Neural progenitor cell (in vitro differentiated cells): Measurements from ENCODE around the gene SUSD3. TPM values are rescaled to one million over a fixed set of nuclear protein-coding genes. Genes with fewer than 3 reads are reported as not detected.

Experiments used
- DNase-seq: peaks from one replicate; pipeline ENCODE4 v3.0.0-alpha.2; 2016; ENCODE audit warnings: low spot score
- H2AFZ ChIP-seq: fragments of 200-600 bp; sonication (generic); replicated peaks from 2 replicates; pipeline ENCODE4 v1.6.1; 2016; ENCODE audit warnings: antibody characterized with exemption
- H3F3A ChIP-seq: fragments of 200-600 bp; sonication (generic); 2 replicates; pipeline ENCODE4 v1.6.1; 2016; ENCODE audit warnings: antibody characterized with exemption, low read depth
- H3K27ac ChIP-seq: fragments of 200-600 bp; sonication (generic); 2 replicates; pipeline ENCODE4 v1.5.1; 2016; ENCODE audit warnings: mild to moderate bottlenecking
- H3K27me3 ChIP-seq: fragments of 200-600 bp; sonication (generic); 2 replicates; pipeline ENCODE4 v1.6.1; 2016; ENCODE audit warnings: mild to moderate bottlenecking, moderate library complexity
- H3K36me3 ChIP-seq: fragments of 200-600 bp; sonication (generic); 2 replicates; pipeline ENCODE4 v1.5.1; 2016
- H3K4me1 ChIP-seq: fragments of 200-600 bp; sonication (generic); 2 replicates; pipeline ENCODE4 v1.6.1; 2016; ENCODE audit warnings: mixed run types
- H3K4me2 ChIP-seq: fragments of 200-600 bp; sonication (generic); 2 replicates; pipeline ENCODE4 v1.6.1; 2016
- H3K4me3 ChIP-seq: fragments of 200-600 bp; sonication (generic); 2 replicates; pipeline ENCODE4 v1.5.1; 2016
- H3K79me2 ChIP-seq: fragments of 200-600 bp; sonication (generic); 2 replicates; pipeline ENCODE4 v1.6.1; 2016; ENCODE audit warnings: low read depth
- H3K9ac ChIP-seq: fragments of 200-600 bp; sonication (generic); 2 replicates; pipeline ENCODE4 v1.6.1; 2016
- H3K9me3 ChIP-seq: fragments of 200-600 bp; sonication (generic); 2 replicates; pipeline ENCODE4 v1.5.1; 2016; ENCODE audit warnings: low read depth
- H4K20me1 ChIP-seq: fragments of 200-600 bp; sonication (generic); 2 replicates; pipeline ENCODE4 v1.6.1; 2016; ENCODE audit warnings: low read depth
- H3K27ac Mint-ChIP-seq: 3 replicates; pipeline ENCODE4 v1.8.0; 2021; ENCODE audit warnings: mixed read lengths
- H3K27me3 Mint-ChIP-seq: 2 replicates; pipeline ENCODE4 v1.8.0; 2022; ENCODE audit warnings: low read depth, mild to moderate bottlenecking, inconsistent platforms, moderate library complexity, mixed read lengths; ENCODE audit not compliant: insufficient read depth
- H3K36me3 Mint-ChIP-seq: 3 replicates; pipeline ENCODE4 v1.8.0; 2021; ENCODE audit warnings: mixed read lengths
- H3K4me1 Mint-ChIP-seq: 3 replicates; pipeline ENCODE4 v1.8.0; 2021; ENCODE audit warnings: mixed read lengths
- H3K4me3 Mint-ChIP-seq: 3 replicates; pipeline ENCODE4 v1.8.0; 2021; ENCODE audit warnings: mild to moderate bottlenecking, moderate library complexity, mixed read lengths
- H3K9me3 Mint-ChIP-seq: 3 replicates; pipeline ENCODE4 v1.8.0; 2020; ENCODE audit warnings: mixed read lengths
- CTCF ChIP-seq: fragments of 200-600 bp; sonication (generic); IDR thresholded peaks from 2 replicates; pipeline ENCODE4 v1.5.1; 2017; ENCODE audit warnings: antibody characterized with exemption, mild to moderate bottlenecking
- EZH2 ChIP-seq: fragments of 200-600 bp; sonication (generic); IDR thresholded peaks from 2 replicates; pipeline ENCODE4 v1.6.1; 2017; ENCODE audit warnings: antibody characterized with exemption, mild to moderate bottlenecking, moderate library complexity
- EZH2phosphoT487 ChIP-seq: fragments of 200-600 bp; sonication (generic); IDR thresholded peaks from 2 replicates; pipeline ENCODE4 v1.6.1; 2017; ENCODE audit warnings: antibody characterized with exemption
- total RNA-seq: library from RNA; depleted of rRNA; stranded (reverse); fragments of >200 nt; gene quantifications from 2 replicates; pipeline ENCODE4 v1.2.3, GENCODE V29; 2015; ENCODE audit warnings: low replicate concordance

SUSD3 gene
- total RNA-seq, 1 donor from 2014 or later, result not detected

- peak; percentile 0 for DNase-seq
- Histone ChIP-seq H3K79me2 (no peaks in the 10 kb centered on the region), H3K4me1 (peaks cover 10% of the 10 kb centered on the region), H3K9ac (no peak overlapping the region), H4K20me1 (no peaks in the 10 kb centered on the region), H3K36me3 (no peaks in the 10 kb centered on the region), H3K4me3 (no peak overlapping the region), H2AFZ (no peak overlapping the region), H3K4me2 (no peak overlapping the region), H3K9me3 (no peaks in the 10 kb centered on the region), H3K27me3 (no peaks in the 10 kb centered on the region), H3F3A (no peaks in the 10 kb centered on the region), H3K27ac (no peak overlapping the region)
- no peak for TF ChIP-seq CTCF
- no peak for TF ChIP-seq EZH2phosphoT487
- TF ChIP-seq EZH2, result no peak
- Mint-ChIP-seq H3K36me3 (peaks cover 3% of the 10 kb centered on the region), H3K27ac (peak overlapping the region; percentile 77), H3K9me3 (no peaks in the 10 kb centered on the region), H3K4me1 (peaks cover 27% of the 10 kb centered on the region), H3K27me3 (peaks cover 3% of the 10 kb centered on the region), H3K4me3 (no peak overlapping the region)
These were observed 66.3 kb downstream of the SUSD3 start for GRCh38 chr9:93124793-93125192.

GRCh38 chr9:93125331-93125894 lies 66.9 kb downstream of the SUSD3 start:
- H3K36me3 ChIP-seq, result no peaks in the 10 kb centered on the region

GRCh38 chr9:93126151-93126781 lies 67.8 kb downstream of the SUSD3 start:
- H3K27me3 ChIP-seq, result no peaks in the 10 kb centered on the region
- Mint-ChIP-seq H3K4me1 (peaks cover 23% of the 10 kb centered on the region), H3K36me3 (peaks cover 3% of the 10 kb centered on the region), H3K27ac (peak overlapping the region; percentile 74), H3K4me3 (no peak overlapping the region), H3K27me3 (peaks cover 3% of the 10 kb centered on the region), H3K9me3 (no peaks in the 10 kb centered on the region)
- no peak overlapping the region for H3K4me3 ChIP-seq
- TF ChIP-seq EZH2, result no peak
- no peak for TF ChIP-seq EZH2phosphoT487
- no peak for TF ChIP-seq CTCF
- H3K36me3 ChIP-seq, result no peaks in the 10 kb centered on the region
- H3K9me3 ChIP-seq, result no peaks in the 10 kb centered on the region
- no peak overlapping the region for H3K27ac ChIP-seq
- DNase-seq, result no peak
- no peak overlapping the region for H2AFZ ChIP-seq
- H3K4me2 ChIP-seq, result peak overlapping the region; percentile 22
- peaks cover 10% of the 10 kb centered on the region for H3K4me1 ChIP-seq
- no peaks in the 10 kb centered on the region for H3F3A ChIP-seq
- H4K20me1 ChIP-seq, result no peaks in the 10 kb centered on the region
- H3K79me2 ChIP-seq, result no peaks in the 10 kb centered on the region
- no peak overlapping the region for H3K9ac ChIP-seq

More at GRCh38 chr9:93125331-93125894, 66.9 kb downstream of the SUSD3 start:
- H4K20me1 ChIP-seq, result no peaks in the 10 kb centered on the region
- H3K4me3 Mint-ChIP-seq, result no peak overlapping the region
- no peaks in the 10 kb centered on the region for H3K9me3 Mint-ChIP-seq
- TF ChIP-seq CTCF (no peak), EZH2 (no peak), EZH2phosphoT487 (no peak)
- H3K4me3 ChIP-seq, result no peak overlapping the region
- H3K27me3 Mint-ChIP-seq, result peaks cover 3% of the 10 kb centered on the region
- no peak for DNase-seq
- no peak overlapping the region for H2AFZ ChIP-seq
- H3K9me3 ChIP-seq, result no peaks in the 10 kb centered on the region
- H3K36me3 Mint-ChIP-seq, result peaks cover 3% of the 10 kb centered on the region
- no peak overlapping the region for H3K27ac ChIP-seq
- no peak overlapping the region for H3K4me2 ChIP-seq
- no peaks in the 10 kb centered on the region for H3K27me3 ChIP-seq
- H3K4me1 Mint-ChIP-seq, result peaks cover 23% of the 10 kb centered on the region
- H3K4me1 ChIP-seq, result peaks cover 10% of the 10 kb centered on the region
- H3F3A ChIP-seq, result no peaks in the 10 kb centered on the region
- H3K79me2 ChIP-seq, result no peaks in the 10 kb centered on the region
- H3K9ac ChIP-seq, result no peak overlapping the region
- no peak overlapping the region for H3K27ac Mint-ChIP-seq
